K562 (cell line): ENCODE measurements around the gene SCFD2.

Experiments used
- GATAD2B ChIP-seq: fragments of 450-650 bp; IDR thresholded peaks from 2 replicates; pipeline ENCODE4 v1.6.1; 2017; ENCODE audit warnings: mild to moderate bottlenecking, borderline replicate concordance
- GTF2E2 ChIP-seq: fragments of 200-800 bp; sonication (Bioruptor generic); IDR thresholded peaks from 2 replicates; pipeline ENCODE4 v1.6.1; 2016; ENCODE audit warnings: missing genetic modification characterization, missing compliant biosample characterization
- MAX ChIP-seq: sonication (generic); formaldehyde crosslinking; IDR thresholded peaks from 2 replicates; pipeline ENCODE4 v1.9.0; 2022; ENCODE audit warnings: mild to moderate bottlenecking, missing genetic modification reagents
- MYC ChIP-seq, 2 experiments: fragments of 250-450 bp in 1 of 2; sonication (Bioruptor Pico) in 1 of 2; IDR thresholded peaks; 2 replicates each; pipeline versions ENCODE4 v1.5.1 to v1.6.1; 2012 to 2021; ENCODE audit warnings: low read depth in 2 of 2, borderline replicate concordance in 1 of 2, improper control_type of control experiment in 1 of 2, low read length in 1 of 2, mild to moderate bottlenecking in 1 of 2, moderate library complexity in 1 of 2
- NR2C2 ChIP-seq, 2 experiments: fragments of 200-800 bp in 1 of 2; sonication (Bioruptor generic) in 1 of 2; sonication (generic) in 1 of 2; formaldehyde crosslinking in 1 of 2; IDR thresholded peaks; 2 replicates each; pipeline versions ENCODE4 v1.6.1 to v1.8.0; 2016 to 2022; ENCODE audit warnings: mild to moderate bottlenecking in 1 of 2, missing compliant biosample characterization in 1 of 2, missing genetic modification characterization in 1 of 2, missing genetic modification reagents in 1 of 2
- TCF7L2 ChIP-seq: fragments of 150-350 bp; IDR thresholded peaks from 2 replicates; pipeline ENCODE4 v1.6.1; 2016; ENCODE audit warnings: low read depth, mild to moderate bottlenecking, low read length, moderate library complexity
- TF ChIP-seq, protein P1 (sequence below), 2 experiments: fragments of 450-650 bp; formaldehyde crosslinking in 1 of 2; IDR thresholded peaks; 2 replicates each; pipeline versions ENCODE4 v1.4.0 to v1.6.1; 2014 to 2020; ENCODE audit warnings: mild to moderate bottlenecking in 2 of 2, borderline replicate concordance in 1 of 2, low read depth in 1 of 2
- TF ChIP-seq, protein P2 (sequence below): sonication (generic); formaldehyde crosslinking; IDR thresholded peaks from 2 replicates; pipeline ENCODE4 v1.9.0; 2022; ENCODE audit warnings: mild to moderate bottlenecking, missing genetic modification reagents

GRCh38 chr4:53049528-53049927, 316.3 kb downstream of the SCFD2 start:
- TF ChIP-seq GATAD2B (no peak), NR2C2 (CRISPR knock-in tag; IDR thresholded peaks at IDR 0.05) (no peak), NR2C2 (tag; IDR thresholded peaks at IDR 0.05) (no peak), MAX (CRISPR knock-in tag) (no peak), GTF2E2 (tag) (no peak), TCF7L2 (no peak), MYC (IDR thresholded peaks at IDR 0.05; ENCODE audit: low read depth, low read length) (no peak), MYC (CRISPR knock-in tag; IDR thresholded peaks at IDR 0.05; ENCODE audit: borderline replicate concordance, low read depth) (no peak)
- TF ChIP-seq, protein P1, sequence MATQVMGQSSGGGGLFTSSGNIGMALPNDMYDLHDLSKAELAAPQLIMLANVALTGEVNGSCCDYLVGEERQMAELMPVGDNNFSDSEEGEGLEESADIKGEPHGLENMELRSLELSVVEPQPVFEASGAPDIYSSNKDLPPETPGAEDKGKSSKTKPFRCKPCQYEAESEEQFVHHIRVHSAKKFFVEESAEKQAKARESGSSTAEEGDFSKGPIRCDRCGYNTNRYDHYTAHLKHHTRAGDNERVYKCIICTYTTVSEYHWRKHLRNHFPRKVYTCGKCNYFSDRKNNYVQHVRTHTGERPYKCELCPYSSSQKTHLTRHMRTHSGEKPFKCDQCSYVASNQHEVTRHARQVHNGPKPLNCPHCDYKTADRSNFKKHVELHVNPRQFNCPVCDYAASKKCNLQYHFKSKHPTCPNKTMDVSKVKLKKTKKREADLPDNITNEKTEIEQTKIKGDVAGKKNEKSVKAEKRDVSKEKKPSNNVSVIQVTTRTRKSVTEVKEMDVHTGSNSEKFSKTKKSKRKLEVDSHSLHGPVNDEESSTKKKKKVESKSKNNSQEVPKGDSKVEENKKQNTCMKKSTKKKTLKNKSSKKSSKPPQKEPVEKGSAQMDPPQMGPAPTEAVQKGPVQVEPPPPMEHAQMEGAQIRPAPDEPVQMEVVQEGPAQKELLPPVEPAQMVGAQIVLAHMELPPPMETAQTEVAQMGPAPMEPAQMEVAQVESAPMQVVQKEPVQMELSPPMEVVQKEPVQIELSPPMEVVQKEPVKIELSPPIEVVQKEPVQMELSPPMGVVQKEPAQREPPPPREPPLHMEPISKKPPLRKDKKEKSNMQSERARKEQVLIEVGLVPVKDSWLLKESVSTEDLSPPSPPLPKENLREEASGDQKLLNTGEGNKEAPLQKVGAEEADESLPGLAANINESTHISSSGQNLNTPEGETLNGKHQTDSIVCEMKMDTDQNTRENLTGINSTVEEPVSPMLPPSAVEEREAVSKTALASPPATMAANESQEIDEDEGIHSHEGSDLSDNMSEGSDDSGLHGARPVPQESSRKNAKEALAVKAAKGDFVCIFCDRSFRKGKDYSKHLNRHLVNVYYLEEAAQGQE (IDR thresholded peaks at IDR 0.05; ENCODE audit: borderline replicate concordance) = no peak
- TF ChIP-seq, protein P1 (CRISPR knock-in tag; IDR thresholded peaks at IDR 0.05; ENCODE audit: low read depth) = no peak
- TF ChIP-seq, protein P2, sequence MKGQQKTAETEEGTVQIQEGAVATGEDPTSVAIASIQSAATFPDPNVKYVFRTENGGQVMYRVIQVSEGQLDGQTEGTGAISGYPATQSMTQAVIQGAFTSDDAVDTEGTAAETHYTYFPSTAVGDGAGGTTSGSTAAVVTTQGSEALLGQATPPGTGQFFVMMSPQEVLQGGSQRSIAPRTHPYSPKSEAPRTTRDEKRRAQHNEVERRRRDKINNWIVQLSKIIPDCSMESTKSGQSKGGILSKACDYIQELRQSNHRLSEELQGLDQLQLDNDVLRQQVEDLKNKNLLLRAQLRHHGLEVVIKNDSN (CRISPR knock-in tag) = no peak
